ENCODE measurements around the gene MNAT1. TPM values are rescaled to one million over a fixed set of nuclear protein-coding genes. Genes with fewer than 3 reads are reported as not detected.
A peak's percentile ranks its signal among the peaks of the same experiment; 100 is the strongest.

The MNAT1 gene
- total RNA-seq, 1 donor from 2014 or later: 40.3 TPM

DNA sequence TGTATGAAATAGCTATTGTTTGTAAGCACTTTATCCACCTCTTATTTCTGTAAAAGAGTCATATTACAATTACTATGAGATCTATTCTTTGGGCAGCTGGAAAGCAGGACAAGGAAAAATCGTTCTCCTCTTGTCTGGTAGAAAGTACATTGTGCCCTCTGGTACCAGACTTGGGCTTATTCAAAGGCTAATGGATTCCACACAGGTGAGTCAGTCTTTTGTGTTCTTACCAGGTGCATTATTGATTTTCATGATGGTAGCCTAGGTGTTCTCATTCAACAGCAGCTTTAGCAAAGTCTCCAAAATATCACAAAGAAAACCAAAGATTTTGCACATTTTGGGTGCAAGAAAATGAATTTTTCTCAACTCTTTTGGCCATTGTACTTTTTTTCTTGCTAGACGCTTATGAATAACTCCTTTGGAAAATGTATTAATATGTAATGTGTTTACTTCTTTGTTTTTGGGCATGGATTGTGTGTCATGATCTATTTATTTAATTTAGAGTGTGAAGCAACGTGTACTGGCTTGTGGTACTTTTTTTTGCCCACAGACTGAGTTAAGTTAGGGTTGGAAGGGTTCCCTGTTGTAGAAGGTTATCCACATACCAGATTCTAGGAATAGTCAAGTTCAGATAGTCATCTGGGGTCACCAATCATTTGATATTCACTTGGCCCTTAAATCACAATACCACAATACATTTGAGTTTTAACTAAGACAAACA is 26.2 kb downstream of the MNAT1 start:
- no peak for TF ChIP-seq CTCF (IDR thresholded peaks at IDR 0.05; ENCODE audit: insufficient read depth, low read length, severe bottlenecking)
- H3K36me3 ChIP-seq (ENCODE audit: control insufficient read depth, insufficient read depth, low read length): no peaks in the 10 kb centered on the region
- peak; percentile 84 for DNase-seq (ENCODE audit: low read depth)
- peak; percentile 7 for FAIRE-seq
- no peak overlapping the region for H3K4me3 ChIP-seq (ENCODE audit: low read depth, low read length)
- H3K27me3 ChIP-seq (ENCODE audit: control insufficient read depth, insufficient read depth, low read length): no peaks in the 10 kb centered on the region

GRCh38 chr14:60768602-60769001 is 34.0 kb downstream of the MNAT1 start:
- H3K36me3 ChIP-seq (ENCODE audit: control insufficient read depth, insufficient read depth, low read length): no peaks in the 10 kb centered on the region
- H3K27me3 ChIP-seq (ENCODE audit: control insufficient read depth, insufficient read depth, low read length): no peaks in the 10 kb centered on the region
- H3K4me3 ChIP-seq (ENCODE audit: low read depth, low read length): no peak overlapping the region
- FAIRE-seq (no peak), DNase-seq (ENCODE audit: low read depth) (peak; percentile 26)
- TF ChIP-seq CTCF (IDR thresholded peaks at IDR 0.05; ENCODE audit: insufficient read depth, low read length, severe bottlenecking): no peak

GRCh38 chr14:60771117-60771516 is 36.6 kb downstream of the MNAT1 start:
- H3K36me3 ChIP-seq (ENCODE audit: control insufficient read depth, insufficient read depth, low read length): no peaks in the 10 kb centered on the region
- no peak overlapping the region for H3K4me3 ChIP-seq (ENCODE audit: low read depth, low read length)
- H3K27me3 ChIP-seq (ENCODE audit: control insufficient read depth, insufficient read depth, low read length): no peaks in the 10 kb centered on the region
- DNase-seq (ENCODE audit: low read depth) (no peak), FAIRE-seq (no peak)
- no peak for TF ChIP-seq CTCF (IDR thresholded peaks at IDR 0.05; ENCODE audit: insufficient read depth, low read length, severe bottlenecking)

DNA sequence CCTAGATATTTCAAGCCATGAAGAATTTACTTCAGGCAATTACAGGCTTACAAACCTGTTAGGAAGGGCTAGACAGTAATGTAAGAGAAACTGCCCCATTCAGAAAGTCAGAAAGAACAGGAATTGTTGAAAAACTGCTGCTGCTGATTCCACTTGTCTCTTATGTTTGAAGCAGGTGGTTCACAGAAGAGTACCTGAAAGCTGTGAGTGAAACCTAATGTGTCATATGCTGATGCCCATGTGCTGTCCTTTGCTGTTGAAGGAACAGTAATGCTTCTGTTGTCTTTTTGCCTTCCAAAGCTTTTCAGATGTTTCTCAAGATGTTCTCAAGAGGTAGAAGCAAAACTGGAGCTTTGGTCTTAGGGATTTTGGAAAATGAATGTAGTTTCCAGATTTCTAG is 39.0 kb downstream of the MNAT1 start:
- no peak for DNase-seq (ENCODE audit: low read depth)
- no peaks in the 10 kb centered on the region for H3K27me3 ChIP-seq (ENCODE audit: control insufficient read depth, insufficient read depth, low read length)
- H3K36me3 ChIP-seq (ENCODE audit: control insufficient read depth, insufficient read depth, low read length): no peaks in the 10 kb centered on the region
- FAIRE-seq: no peak
- H3K4me3 ChIP-seq (ENCODE audit: low read depth, low read length): no peak overlapping the region
- TF ChIP-seq CTCF (IDR thresholded peaks at IDR 0.05; ENCODE audit: insufficient read depth, low read length, severe bottlenecking): no peak

DNA sequence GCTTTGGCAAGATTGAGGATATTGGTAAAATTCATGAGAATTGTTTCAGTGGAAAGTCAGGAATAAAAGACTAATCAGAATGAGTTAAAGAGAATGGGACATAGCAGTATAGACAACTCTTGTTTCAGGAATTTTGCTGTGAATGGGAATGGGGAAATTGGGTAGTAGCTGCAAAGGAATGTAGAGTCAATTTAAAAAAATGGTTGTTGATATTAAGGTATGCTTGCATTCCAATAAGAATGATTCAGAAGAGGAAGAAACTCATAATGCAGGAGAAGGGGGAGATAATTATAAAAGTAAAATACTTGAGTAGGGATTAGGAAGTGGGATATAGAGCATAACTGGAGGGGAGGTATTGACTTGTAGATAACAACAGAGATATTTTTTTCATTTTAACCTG is 40.7 kb downstream of the MNAT1 start:
- FAIRE-seq (no peak), DNase-seq (ENCODE audit: low read depth) (peak; percentile 87)
- no peaks in the 10 kb centered on the region for H3K36me3 ChIP-seq (ENCODE audit: control insufficient read depth, insufficient read depth, low read length)
- no peak for TF ChIP-seq CTCF (IDR thresholded peaks at IDR 0.05; ENCODE audit: insufficient read depth, low read length, severe bottlenecking)
- no peak overlapping the region for H3K4me3 ChIP-seq (ENCODE audit: low read depth, low read length)
- H3K27me3 ChIP-seq (ENCODE audit: control insufficient read depth, insufficient read depth, low read length): no peaks in the 10 kb centered on the region
